ENCODE results near the gene AREL1.

AREL1 gene

DNA sequence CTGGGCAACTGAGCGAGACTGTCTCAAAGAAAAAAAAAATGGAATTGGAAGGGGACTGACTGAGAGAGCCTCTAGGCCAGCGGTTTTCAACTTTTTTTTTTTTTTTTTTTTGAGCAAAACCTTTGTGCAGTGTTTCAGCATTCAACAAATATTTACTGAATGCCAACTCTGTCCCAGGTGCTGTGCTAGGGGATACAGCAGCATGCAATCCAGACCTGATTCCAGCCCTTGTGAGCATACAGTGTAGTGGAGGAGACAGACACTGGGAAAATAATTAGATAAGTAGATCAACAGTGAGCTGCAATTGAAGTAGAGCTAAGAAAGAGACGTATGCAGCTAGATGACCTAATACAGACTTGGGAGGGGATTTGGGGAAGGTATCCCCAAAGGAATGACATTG, 77.0 kb downstream of the AREL1 start:
- no peak for DNase-seq (ENCODE audit: low read depth in 2 of 2)

DNA sequence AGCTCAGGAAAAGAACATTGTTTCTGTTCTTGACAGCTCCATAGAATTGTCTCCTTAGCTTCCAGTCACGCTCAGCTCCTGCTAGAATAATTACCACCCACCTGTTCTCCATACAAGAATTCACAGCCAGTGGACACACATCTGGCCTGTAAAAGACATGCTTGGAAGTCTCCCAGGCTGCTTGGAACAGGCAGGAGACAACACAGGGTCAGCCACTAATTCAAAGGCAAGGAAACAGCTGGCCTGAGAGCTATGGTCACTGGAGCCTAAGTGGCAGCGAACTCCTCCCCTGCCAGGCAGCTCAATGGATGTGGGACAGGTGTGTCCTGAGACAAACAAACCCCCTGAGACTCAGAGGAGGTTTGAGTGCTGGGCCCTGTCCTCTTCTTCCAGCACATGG, 77.9 kb downstream of the AREL1 start:
- DNase-seq (ENCODE audit: low read depth in 2 of 2): no peak

DNA sequence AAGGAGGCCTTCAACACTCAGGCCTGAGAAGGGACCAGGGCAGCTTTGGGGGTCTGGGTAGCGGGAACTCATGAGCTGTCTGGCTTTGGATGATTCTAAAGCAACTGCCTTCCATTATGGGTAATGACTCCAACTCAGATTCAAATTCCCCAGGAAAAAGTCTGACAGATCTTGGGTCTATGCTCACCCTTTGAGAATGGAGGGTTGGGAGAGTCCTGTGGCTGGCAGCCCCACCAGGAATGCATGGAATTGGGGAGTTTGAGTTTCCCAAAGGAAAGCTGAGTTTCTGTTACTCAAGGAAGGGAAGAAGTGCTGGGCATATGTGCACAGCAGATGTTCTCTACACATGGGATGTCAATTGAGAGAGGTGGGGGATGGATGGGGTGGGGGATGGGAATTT, 78.4 kb downstream of the AREL1 start:
- no peak for DNase-seq (ENCODE audit: low read depth in 2 of 2)

DNA sequence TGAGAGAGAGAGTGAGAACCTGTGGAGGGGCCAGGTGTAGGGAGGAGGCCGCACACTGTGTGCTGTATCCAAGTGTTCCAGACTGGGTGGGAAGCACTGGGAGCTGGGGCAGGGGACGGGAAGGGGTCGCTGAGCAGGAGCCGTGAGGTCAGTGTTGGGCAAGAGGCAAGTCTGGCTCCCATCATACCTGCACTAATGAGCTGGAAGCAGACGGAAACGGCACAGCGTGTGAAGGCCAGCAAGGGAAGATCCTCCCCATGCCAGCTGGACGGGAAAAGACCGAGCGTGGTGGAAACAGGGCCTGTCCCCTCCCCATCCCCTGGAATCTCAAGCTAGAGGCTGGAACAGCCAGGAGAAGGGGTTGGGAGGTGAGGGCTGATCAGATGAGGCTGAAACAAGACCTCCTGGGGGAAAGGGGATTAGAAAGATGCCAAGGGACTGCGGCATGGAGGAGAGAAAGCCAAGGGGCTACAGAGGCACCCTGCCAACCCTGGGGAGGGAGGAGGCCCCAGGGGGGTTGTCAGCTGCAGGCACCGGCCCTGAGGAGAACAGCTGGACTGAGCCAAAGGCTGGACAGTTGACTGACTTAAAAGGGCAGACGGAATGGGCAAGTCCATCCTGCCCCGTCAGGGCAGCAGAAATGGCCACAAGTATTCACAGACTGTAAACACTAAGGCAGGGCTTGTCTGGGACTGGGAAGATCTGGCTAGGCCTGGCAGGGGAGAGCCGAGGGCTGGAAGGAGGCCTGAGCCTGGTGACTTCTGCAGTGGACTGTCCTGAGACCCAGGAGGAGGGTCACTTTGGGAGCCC, 81.8 kb downstream of the AREL1 start:
- DNase-seq (ENCODE audit: low read depth in 2 of 2): no peak

DNA sequence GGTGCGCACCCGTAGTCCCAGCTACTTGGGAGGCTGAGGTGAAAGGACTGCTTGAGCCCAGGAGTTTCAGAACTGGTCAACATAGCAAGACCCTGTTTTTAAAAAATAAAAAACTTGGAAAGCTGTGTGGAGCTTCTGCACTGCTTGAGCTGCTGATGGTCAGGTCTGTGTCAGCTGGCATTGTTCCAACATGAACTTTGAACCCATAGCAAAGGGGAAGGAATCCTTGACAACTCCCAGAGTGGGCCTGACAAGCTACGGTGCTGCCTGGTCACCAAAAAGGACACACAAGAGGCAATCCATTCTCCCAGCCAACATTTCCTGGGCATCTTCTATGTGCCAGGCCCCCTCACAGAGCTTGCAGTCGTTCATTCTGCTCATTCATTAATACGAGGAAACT, 84.5 kb downstream of the AREL1 start:
- DNase-seq (ENCODE audit: low read depth in 2 of 2): no peak

DNA sequence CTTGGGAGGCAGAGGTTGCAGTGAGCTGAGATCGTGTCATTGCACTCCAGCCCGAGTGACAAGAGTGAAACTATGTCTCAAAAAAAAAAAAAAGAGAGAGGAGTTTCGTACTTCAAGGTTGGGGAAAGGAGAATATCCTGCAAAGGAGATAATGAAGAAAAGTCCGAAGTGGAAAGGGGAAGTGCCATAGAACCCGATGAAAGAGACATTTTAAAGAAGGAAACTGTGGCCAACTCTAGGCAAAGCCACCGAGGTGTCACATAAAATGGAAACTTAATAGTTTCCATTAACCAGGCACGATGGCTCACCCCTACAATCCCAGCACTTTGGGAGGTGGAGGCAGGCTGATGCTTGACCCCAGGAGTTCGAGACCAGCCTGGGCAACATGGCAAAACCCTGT, 85.8 kb downstream of the AREL1 start:
- no peak for DNase-seq (ENCODE audit: low read depth in 2 of 2)

DNA sequence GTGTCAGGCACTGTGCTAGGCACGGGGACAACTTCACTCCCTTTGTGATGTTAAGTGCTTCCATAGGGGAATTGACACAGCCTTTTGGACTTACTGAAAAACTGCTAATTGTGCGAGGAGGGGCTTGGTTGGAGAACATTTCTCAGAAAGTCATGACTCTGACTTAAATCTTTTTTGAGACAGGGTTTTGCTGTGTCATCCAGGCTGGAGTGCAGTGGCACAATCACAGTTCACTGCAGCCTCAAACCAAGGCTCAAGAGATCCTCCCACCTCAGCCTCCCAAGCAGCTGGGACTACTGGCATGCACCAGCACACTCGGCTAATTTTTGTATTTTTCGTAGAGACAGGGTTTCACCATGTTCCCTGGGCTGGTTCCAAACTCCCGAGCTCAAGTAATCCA, 90.6 kb downstream of the AREL1 start:
- DNase-seq (ENCODE audit: low read depth in 2 of 2): no peak

DNA sequence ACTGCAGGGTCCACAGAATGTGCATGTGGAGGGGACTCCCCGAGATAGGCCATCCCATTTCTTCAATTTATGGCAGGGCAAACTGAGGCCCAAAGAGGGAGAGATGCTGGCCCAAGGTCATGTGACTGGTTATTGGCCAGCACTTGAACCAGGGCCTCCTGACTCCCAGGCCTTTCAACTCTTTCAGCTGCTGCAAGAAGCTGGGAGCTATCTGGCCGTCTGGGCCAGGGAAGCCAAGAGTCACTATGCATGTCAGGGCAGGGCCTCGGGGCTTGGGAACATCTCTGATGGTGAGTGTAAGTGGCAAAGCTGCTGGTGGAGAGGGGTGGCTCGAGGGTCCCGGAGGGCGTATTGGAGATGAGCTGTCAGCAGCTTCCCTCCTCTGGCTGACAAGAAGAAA, 91.3 kb downstream of the AREL1 start:
- DNase-seq (ENCODE audit: low read depth in 2 of 2): no peak

DNA sequence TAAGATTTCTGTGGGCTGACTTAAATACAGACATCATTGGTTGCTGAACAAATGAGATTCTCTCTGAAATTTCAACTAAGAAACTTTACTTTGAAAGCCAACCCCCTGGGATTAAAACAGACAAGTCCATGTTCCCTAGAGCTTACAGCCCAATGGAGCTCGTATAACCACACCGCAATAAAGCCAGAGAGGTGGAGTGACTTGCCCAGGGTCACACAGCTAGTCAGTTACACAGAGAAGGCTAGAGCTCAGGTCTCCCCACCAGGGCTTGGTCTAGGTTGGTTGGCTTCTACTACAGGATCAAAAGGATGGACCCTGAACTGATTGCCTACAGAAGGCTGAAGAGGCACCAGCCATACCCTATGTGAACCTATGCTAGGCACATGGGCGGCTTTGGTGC, 92.0 kb downstream of the AREL1 start:
- DNase-seq (ENCODE audit: low read depth in 2 of 2): no peak

DNA sequence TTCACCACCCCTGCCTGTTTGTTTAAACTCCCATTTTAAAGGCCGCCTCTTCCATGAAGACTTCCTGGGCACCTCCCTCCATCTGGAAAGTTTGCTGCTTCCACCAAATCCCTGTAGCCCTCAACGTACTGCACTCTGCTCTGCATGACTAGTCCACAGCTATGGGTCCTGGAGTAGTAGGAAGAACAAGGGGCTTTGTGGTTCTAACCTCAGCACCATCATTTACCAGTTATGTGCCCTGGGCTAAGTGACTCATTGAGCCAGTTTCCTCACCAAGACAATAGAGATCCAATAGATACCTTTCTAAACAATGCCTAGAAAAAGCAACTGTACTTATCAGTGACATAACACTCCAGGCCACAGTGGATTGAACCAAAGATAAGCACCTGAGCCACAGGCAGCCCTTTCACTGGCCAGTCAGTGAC, 92.4 kb downstream of the AREL1 start:
- peak in 1 of 2 donors; percentile 18 for DNase-seq (ENCODE audit: low read depth in 2 of 2)

DNA sequence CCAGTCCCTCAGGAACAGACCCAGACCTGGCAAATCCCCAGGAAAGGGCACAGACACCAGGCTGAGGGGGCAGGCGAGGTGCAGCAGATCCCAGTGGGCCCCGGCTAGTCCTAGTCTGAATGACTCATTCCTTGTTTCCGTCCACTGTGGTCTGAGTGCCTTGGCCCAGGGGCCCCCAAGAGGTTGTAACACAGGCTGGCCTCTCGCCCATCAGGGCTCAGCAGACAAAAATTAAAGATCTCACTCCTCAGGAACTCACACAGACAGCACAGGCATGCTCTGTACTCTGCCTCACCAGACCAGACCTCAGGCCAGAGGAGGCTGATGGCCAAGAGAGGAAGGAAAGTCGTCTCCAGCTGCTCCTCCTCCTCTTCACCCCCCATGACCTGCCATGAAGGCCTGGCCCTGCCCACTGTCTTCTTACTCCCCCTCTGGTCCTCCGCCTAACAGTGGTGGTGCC, 93.2 kb downstream of the AREL1 start:
- no peak for DNase-seq (ENCODE audit: low read depth in 2 of 2)

DNA sequence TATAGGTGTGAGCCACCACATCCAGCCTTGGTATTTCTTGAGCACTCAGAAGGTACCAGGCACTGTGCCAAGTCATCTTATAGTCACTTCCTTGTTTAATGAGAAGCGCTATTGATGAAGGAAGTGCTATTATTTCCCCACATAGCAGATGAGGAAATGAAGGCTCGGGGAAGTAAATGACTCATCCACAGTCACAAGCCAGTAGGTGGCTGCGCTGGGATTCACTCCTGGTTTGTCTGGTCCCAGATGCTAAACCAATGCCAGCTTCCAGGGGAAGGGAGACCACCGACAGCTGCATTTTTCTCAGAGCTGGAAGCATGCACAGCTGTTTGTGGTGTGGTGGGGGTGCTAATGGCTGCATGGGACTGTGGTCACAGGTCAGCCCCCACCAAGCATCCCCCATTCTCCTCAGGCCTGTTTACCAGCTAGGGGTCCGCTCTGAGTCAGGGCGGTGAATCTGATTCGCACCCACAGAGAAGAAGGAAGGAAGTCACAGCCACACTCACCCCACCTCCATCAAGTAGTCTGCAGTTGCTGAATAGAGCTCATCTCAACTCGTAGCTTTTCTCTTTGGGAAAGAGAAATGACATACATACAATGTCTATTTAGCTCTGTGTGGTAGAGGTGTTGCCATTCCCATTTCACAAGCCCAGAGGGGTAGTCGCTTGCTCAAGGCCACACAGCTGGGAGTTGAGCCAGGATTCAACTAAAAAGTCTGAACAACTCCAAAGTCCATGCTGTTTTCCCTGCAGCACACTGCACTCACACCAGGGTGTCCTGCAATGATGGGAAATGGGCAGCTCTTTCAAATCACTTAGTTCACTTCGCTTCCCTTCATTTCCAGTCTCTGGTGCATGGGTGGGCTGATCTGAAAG, 94.6 kb downstream of the AREL1 start:
- DNase-seq (ENCODE audit: low read depth in 2 of 2): peak; percentile 35 to 59

DNA sequence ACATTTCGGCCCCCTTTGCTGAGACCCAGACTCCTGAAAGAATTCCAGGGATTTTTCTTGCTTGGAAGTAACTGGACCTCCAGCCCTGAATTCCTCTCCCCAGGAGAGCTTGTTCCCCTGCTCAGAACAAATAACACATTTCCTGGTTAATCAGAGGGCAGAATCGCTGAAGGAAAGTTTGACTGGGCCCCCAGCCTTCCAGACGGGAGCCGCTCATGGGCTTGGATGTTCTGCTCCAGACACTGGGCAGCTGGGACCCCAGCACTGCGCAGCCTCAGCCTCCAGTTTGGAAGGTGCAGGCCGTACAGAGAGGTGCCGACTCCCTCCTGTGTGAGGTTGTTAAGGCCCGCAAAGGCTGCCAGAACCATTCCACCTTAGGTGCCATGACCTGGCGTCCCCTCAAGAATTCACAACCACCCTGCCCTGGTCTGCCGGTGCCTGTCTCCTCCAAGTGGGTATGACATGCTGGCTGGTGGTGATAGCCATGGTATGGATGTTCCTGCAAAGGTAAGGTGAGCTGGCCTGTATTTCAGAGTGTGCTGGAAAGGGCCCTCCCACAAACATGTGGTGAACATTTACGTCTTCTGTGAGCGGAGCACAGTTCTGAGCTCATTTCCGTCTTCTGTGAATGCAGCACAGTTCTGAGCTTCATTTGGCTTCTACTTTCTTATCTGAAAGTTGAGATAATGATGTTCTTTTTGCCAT, 95.7 kb downstream of the AREL1 start:
- DNase-seq (ENCODE audit: low read depth in 2 of 2): no peak

DNA sequence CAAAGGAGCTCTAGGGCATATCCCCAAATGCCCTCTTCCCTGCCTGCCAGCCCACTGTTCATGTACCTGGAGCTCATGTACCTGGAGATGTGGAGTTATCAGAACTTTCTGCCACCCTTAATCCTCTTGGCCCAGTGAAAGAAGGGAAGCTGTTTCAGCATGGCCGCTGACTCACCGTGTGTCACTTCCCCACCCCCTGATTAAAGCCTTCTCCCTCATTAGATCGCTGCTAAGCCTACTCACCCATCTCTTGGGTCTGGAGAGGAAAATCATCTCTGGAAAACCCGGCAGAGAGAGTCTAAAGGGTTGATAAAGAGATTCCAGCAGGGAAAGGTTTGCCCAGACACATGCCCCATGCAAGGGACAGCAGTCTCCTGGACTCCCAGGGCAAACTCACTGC, 96.4 kb downstream of the AREL1 start:
- no peak for DNase-seq (ENCODE audit: low read depth in 2 of 2)

DNA sequence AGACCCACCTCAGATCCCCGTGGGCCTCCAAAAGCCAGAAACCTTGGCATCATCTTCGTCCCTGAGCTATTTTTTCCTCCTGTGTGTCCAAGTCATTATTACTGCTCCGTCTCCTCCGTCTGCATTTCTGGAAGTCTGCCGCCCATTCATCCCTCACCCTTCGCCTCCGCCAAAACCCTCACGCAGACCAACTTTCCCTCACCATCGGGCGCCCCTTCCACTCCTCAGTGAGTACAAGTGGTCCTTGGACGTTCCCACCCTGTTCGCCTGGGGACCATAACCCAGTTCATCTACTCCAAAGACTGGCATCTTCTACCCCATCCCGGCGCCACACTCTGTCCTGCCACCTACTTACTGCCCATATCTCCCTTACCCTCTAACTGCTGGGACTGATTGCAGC, 97.1 kb downstream of the AREL1 start:
- no peak for DNase-seq (ENCODE audit: low read depth in 2 of 2)

DNA sequence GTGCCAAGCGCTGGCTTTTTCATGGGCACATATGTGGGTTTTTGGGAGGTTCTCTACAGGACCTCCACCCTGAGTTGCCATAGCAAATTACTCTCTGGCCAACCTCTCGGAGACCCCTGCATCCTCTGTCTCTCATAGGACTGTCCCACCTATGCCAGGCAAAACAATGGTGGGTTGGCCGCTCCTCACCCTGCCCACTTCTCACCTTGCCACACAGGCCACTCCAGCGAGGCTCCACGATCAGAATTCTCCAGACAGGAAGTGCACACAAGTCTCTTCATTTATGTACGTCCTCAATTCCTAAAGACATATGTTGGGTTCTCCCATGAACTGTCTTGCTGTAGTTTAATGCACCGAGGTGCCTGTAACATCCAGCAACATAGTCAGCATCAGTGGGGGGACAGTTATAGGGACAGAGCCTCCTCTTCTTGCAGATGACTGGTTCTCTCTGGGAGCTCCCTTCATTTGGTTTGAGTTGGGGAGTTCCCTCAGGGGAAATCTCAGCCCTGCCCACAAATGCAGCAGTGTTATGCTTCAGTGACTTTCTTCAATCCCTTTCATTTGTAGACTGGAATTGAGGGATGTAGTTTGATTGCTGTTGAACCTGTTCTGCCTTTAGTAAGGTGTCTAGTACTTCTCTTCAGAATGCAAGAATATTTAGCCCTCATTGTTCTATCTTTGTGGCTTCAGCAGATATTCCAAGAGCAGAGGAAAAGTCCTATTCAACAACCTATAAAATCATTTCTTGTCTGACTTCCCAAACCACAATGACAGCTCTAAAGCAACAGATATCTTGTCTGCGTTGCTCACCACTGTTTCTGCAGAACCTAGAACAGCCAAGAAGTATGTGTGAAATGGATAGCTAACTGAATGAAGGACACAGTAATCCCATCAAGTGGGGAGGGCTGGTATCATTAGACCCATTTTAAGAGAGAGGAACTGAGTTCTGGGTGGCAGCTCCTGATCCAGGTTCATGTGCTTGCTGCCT, 98.1 kb downstream of the AREL1 start:
- DNase-seq (ENCODE audit: low read depth in 2 of 2): no peak

DNA sequence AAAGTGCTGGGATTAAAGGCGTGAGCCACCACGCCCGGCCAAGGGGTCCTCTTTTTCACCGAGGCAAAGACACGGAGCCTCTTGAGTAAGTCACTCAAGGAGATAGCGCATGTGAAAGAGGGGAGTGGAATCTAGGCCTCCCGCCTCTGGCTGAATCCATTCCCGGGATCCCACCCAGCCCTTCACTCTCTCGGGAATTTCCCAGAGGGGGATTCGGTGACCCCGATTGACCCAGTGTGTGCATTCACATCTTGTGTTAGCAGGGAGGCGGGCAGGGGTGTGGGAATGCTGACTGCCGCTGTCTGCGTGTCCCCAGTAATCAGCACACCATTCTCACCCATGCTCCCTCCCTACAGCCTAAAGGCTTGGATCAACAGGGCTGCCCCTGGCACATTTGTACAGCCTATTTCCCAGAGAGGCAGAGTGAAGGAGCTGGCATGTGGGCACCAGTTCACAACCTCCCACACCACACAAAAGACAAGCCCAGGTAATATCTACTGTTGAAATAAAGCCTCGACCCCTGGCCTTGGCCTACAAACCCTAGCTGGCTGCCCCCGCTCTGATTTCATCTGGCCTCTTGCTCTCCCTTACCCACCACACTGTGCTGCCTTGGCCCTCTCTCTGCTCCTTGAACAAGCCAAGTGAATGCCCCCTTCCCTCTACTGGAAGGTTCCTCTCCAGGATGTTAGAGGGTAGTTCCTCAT, 99.5 kb downstream of the AREL1 start:
- DNase-seq (ENCODE audit: low read depth in 2 of 2): no peak

DNA sequence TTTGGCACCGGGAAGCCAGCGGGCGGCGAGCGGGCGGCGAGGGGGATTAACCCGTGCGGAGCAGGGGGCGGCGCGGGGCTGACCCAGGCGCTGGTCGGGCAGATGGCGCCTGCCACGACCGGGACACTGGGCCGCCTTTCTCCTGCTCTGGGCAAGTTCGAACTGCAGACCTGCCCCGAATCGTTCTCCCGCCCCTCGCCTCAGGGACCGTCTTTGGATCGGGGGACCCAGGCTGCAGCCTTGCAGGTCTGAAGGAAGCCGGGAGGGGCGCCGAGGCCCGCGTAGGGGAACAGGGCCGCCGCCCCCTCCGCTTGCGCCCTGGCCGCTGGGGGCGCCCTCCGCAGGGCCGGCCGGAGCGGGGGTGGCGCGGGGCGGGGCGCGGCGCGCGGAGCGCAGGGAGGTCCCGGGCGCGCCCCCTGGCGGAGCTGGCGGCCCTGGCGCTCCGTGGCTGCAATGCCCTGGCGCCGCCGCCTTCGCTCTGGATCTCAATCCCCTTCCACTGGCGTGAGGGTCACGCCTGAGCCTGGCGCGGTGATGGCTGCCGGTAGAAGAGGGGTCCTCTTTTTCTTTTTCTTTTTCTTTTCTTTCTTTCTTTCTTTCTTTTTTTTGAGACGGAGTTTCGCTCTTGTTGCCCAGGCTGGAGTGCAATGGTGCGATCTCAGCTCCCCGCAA, 100.4 kb downstream of the AREL1 start:
- peak; percentile 60 to 66 for DNase-seq (ENCODE audit: low read depth in 2 of 2)

DNA sequence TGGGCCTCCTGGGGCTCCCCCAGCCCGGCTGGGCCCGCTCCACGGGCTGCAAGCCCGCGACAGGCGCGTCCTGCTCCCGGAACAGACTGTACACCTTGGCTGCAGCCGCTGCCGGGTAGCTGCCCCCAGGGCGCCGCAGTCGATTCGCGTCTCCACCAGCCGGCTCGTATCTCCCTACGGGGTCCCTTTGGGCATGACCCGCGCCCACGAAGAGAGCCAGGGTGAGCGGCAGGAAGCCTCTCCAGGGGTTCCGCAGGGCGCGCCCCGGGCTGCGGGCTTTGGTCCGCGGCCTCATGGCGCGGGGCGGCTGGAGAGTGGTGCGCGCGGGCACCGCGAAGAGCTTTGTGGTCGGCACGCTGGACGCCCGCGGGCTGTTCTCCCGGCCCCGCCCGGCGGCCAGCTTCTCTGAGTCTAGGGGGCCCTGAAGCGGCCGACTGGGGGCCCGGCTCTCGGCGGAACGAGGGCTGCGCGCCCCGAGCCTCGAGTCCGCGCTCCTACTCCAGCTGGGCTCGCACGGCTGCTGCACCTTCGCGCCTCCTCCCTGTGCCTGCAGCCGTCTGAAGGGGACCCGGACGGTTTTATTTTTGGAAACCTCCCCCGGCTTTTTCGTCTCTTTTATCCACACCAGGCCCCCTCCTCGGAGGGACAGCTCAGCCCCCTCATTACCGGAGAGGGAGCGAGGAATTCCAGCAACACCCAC, 101.1 kb downstream of the AREL1 start, which contains the start of gene LTBP2:
Gene LTBP2, minus strand, starts transcription at position 588 of the 700 bp plus-strand sequence. Its CDS starts 293 bp downstream, at position 295.
- no peak for DNase-seq (ENCODE audit: low read depth in 2 of 2)
